Measurements from ENCODE around the gene OR4F6.
"Not testable (repeated sequence)": the region's sequence is repeated elsewhere in the genome, so short reads cannot be mapped to it uniquely, and the experiment has no call there.

Gene OR4F6

DNA sequence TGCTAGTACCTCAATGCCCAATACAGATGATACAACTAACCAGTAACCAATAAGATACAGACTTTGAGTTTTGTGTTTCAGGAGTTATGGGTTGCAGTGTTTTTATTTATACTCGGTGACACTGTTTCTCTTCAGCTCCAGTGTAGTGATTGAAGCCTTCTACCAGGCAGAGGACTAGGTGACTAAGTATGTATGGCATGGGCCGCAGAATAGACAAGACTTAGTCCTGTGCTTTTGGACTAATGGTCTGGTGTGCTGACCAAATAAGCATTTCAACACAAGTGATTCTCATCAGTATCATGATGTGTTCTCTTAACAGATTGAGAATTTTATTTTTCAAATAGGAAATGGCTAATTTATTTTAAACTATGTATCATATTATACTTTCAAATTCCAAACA is 15.3 kb upstream of the OR4F6 start:
- H3K27me3 Mint-ChIP-seq: peaks cover 27% of the 10 kb centered on the region
- not testable (repeated sequence) for H3K4me3 Mint-ChIP-seq; ATAC-seq (replicated peaks; ENCODE audit: extremely low read depth, poor library complexity, severe bottlenecking); H3K4me1 Mint-ChIP-seq; H3K36me3 Mint-ChIP-seq (ENCODE audit: insufficient read depth); DNase-seq (ENCODE audit: low spot score in 2 of 2); H3K9me3 Mint-ChIP-seq; H3K27ac Mint-ChIP-seq (ENCODE audit: low read depth)

DNA sequence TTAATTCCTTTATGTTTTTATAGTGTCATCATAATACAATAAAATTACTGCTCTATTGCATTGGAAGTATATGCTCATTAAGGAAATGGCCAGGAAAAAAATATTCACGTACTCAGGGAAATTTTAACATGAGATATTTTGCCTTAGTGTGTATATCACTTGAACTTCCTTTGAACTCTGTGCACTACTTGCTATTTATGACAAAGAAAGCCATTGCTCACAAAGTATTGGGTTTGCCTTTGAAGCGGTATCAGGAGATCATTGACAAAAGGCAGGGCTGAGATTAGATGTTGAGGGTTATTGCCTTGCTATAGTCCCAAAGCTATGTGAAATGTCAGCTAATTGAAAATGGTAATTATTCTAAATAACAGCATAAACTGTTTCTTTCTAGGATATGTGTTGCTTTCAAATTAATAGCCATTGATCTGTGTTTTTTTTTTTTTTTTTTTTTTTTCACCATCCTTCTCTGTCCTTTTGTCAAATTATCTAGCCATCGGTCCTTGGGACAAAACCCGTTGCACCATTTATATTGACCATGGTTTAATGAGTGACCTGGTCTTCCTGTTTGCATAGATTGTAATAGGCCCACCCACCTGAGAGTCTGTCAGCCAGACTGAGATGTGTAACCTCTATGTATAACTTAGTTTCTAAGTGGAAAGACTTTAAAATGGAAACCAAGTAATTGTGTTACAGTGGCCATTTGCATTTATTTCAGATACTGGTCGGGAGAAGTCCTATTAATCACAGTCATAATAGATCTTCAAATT is 14.6 kb upstream of the OR4F6 start:
- not testable (repeated sequence) for H3K27ac Mint-ChIP-seq (ENCODE audit: low read depth); ATAC-seq (replicated peaks; ENCODE audit: extremely low read depth, poor library complexity, severe bottlenecking); DNase-seq (ENCODE audit: low spot score in 2 of 2); H3K36me3 Mint-ChIP-seq (ENCODE audit: insufficient read depth); H3K4me3 Mint-ChIP-seq; H3K9me3 Mint-ChIP-seq; H3K4me1 Mint-ChIP-seq
- peaks cover 21% of the 10 kb centered on the region for H3K27me3 Mint-ChIP-seq

DNA sequence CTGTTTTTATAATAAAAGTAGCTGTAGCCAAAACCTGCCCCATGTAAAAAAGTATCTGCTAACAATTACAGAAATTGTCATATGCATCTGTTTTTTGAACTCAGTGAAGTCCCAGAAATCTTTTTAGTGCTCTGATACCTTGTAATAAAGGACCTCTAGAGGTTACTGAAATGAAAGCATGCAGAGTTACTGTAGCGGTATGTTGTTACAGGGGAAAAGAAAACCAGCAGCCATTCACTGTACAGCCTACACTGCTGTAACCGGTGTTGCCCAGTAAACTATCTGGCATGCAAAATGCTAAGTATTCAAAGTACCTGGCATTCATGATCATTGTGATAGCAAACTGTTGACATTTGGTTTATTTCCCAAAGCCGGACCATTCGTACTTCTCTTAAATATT is 12.6 kb upstream of the OR4F6 start:
- ATAC-seq (replicated peaks; ENCODE audit: extremely low read depth, poor library complexity, severe bottlenecking); H3K4me3 Mint-ChIP-seq; H3K9me3 Mint-ChIP-seq; H3K36me3 Mint-ChIP-seq (ENCODE audit: insufficient read depth); DNase-seq (ENCODE audit: low spot score in 2 of 2); H3K27ac Mint-ChIP-seq (ENCODE audit: low read depth); H3K4me1 Mint-ChIP-seq: not testable (repeated sequence)
- peaks cover 15% of the 10 kb centered on the region for H3K27me3 Mint-ChIP-seq

DNA sequence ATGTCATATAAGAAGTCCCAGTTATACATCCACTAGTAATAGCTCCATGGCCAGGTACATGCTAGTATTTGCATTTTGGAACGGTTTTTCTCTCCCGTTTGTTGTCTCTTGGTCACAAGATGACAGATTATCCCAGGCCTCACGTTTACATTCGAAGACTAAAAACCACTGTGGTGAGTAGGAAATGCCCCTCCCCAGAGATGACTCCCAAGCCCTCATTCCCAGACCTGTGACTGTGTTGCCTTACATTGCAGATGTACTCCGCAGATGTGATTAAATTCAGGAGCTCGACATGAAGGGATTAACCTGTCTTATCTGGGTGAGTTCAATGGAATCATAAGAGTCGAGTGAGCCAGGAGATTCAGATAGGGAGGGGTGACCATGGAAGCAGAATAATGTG is 9.3 kb upstream of the OR4F6 start:
- not testable (repeated sequence) for H3K4me1 Mint-ChIP-seq

GRCh38 chr15:101795455-101795854 is 7.9 kb upstream of the OR4F6 start:
- Mint-ChIP-seq H3K4me3 (no peak overlapping the region), H3K27me3 (peaks cover 39% of the 10 kb centered on the region), H3K9me3 (no peaks in the 10 kb centered on the region), H3K27ac (ENCODE audit: low read depth) (no peak overlapping the region), H3K36me3 (ENCODE audit: insufficient read depth) (no peaks in the 10 kb centered on the region), H3K4me1 (no peaks in the 10 kb centered on the region)
- DNase-seq (ENCODE audit: low spot score in 2 of 2): no peak
- ATAC-seq (replicated peaks; ENCODE audit: extremely low read depth, poor library complexity, severe bottlenecking): no peak

More for the DNA sequence above, 9.3 kb upstream of the OR4F6 start:
- H3K9me3 Mint-ChIP-seq; H3K36me3 Mint-ChIP-seq (ENCODE audit: insufficient read depth); DNase-seq (ENCODE audit: low spot score in 2 of 2); H3K27ac Mint-ChIP-seq (ENCODE audit: low read depth); ATAC-seq (replicated peaks; ENCODE audit: extremely low read depth, poor library complexity, severe bottlenecking); H3K4me3 Mint-ChIP-seq: not testable (repeated sequence)
- peaks cover 39% of the 10 kb centered on the region for H3K27me3 Mint-ChIP-seq

GRCh38 chr15:101799665-101800064 is 3.6 kb upstream of the OR4F6 start:
- no peak for ATAC-seq (replicated peaks; ENCODE audit: extremely low read depth, poor library complexity, severe bottlenecking)
- H3K4me1 Mint-ChIP-seq: no peaks in the 10 kb centered on the region
- H3K9me3 Mint-ChIP-seq: no peaks in the 10 kb centered on the region
- no peak overlapping the region for H3K4me3 Mint-ChIP-seq
- no peak overlapping the region for H3K27ac Mint-ChIP-seq (ENCODE audit: low read depth)
- H3K36me3 Mint-ChIP-seq (ENCODE audit: insufficient read depth): no peaks in the 10 kb centered on the region
- H3K27me3 Mint-ChIP-seq: peaks cover 55% of the 10 kb centered on the region
- DNase-seq (ENCODE audit: low spot score in 2 of 2): no peak

DNA sequence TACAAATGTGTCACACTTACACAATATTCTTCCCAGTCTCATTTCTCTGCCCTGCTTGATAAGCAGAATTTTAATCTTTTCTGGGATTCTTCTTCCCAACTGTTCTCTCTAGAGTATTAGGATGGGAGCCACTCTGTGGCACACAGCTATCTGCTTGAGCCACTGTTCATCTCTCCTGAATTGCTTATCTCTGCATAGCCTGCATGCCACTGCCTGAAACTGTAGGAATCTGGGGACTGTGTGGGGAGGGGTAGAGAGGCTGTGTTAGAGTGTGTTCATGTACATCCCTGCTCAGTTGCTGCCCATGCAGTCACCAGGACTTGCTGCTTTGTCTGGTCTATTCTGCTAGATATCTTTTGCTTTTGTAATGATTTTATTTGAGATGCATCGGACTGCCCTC is 2.3 kb upstream of the OR4F6 start:
- no peak overlapping the region for H3K4me3 Mint-ChIP-seq
- ATAC-seq (replicated peaks; ENCODE audit: extremely low read depth, poor library complexity, severe bottlenecking): no peak
- H3K4me1 Mint-ChIP-seq: no peaks in the 10 kb centered on the region
- H3K27ac Mint-ChIP-seq (ENCODE audit: low read depth): no peak overlapping the region
- H3K27me3 Mint-ChIP-seq: peaks cover 57% of the 10 kb centered on the region
- H3K36me3 Mint-ChIP-seq (ENCODE audit: insufficient read depth): no peaks in the 10 kb centered on the region
- H3K9me3 Mint-ChIP-seq: peaks cover 2% of the 10 kb centered on the region
- DNase-seq (ENCODE audit: low spot score in 2 of 2): no peak

DNA sequence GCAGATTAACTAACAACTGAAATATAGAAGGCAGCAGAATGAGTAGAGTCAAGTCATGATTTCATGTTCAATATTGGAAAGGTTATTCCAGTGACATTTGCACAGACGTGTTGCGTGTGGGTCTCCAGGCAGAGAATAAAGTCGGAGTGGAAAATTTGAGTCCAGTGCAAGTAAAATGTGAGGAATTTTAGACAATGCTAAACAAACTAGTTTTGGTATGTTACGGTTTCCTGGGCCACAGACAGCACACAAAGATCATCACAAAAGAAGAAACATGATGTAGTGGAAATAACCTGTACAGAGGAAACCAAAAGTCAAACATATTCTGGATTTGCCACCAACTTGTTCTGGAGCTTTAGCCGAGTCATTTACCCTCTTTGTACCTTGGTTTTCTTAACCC is 367 bp downstream of the OR4F6 start:
- Mint-ChIP-seq H3K27me3 (peaks cover 48% of the 10 kb centered on the region), H3K4me1 (no peaks in the 10 kb centered on the region), H3K4me3 (no peak overlapping the region), H3K27ac (ENCODE audit: low read depth) (no peak overlapping the region), H3K9me3 (peaks cover 6% of the 10 kb centered on the region), H3K36me3 (ENCODE audit: insufficient read depth) (no peaks in the 10 kb centered on the region)
- DNase-seq (ENCODE audit: low spot score in 2 of 2) (no peak), ATAC-seq (replicated peaks; ENCODE audit: extremely low read depth, poor library complexity, severe bottlenecking) (no peak)

DNA sequence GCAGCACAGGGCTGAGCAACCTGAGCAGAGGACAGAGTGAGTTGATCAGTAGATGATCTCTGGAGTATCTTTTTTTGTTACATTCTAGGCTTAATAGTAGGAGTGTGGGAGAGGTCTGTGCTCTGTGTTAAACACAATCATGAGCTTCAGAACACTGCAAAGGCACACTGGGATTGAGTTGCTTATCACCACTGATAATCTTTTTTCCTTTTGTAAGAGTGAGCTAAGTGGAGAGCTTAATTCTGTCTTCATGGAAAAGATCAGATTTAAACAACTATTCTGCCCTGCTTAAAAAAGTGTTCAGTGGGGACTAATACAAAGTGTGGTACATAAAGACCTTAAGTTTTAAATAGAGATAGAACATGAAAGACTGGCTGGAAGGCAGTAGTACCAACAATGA is 1.1 kb downstream of the OR4F6 start:
- no peaks in the 10 kb centered on the region for H3K36me3 Mint-ChIP-seq (ENCODE audit: insufficient read depth)
- no peak for DNase-seq (ENCODE audit: low spot score in 2 of 2)
- no peak overlapping the region for H3K4me3 Mint-ChIP-seq
- ATAC-seq (replicated peaks; ENCODE audit: extremely low read depth, poor library complexity, severe bottlenecking): no peak
- no peak overlapping the region for H3K27ac Mint-ChIP-seq (ENCODE audit: low read depth)
- H3K27me3 Mint-ChIP-seq: peaks cover 49% of the 10 kb centered on the region
- H3K9me3 Mint-ChIP-seq: peaks cover 6% of the 10 kb centered on the region
- no peaks in the 10 kb centered on the region for H3K4me1 Mint-ChIP-seq

GRCh38 chr15:101804941-101805340 is 1.6 kb downstream of the OR4F6 start:
- no peak for ATAC-seq (replicated peaks; ENCODE audit: extremely low read depth, poor library complexity, severe bottlenecking)
- Mint-ChIP-seq H3K27ac (ENCODE audit: low read depth) (no peak overlapping the region), H3K36me3 (ENCODE audit: insufficient read depth) (no peaks in the 10 kb centered on the region), H3K4me1 (no peaks in the 10 kb centered on the region), H3K27me3 (peaks cover 55% of the 10 kb centered on the region), H3K9me3 (peaks cover 6% of the 10 kb centered on the region), H3K4me3 (no peak overlapping the region)
- DNase-seq (ENCODE audit: low spot score in 2 of 2): no peak

DNA sequence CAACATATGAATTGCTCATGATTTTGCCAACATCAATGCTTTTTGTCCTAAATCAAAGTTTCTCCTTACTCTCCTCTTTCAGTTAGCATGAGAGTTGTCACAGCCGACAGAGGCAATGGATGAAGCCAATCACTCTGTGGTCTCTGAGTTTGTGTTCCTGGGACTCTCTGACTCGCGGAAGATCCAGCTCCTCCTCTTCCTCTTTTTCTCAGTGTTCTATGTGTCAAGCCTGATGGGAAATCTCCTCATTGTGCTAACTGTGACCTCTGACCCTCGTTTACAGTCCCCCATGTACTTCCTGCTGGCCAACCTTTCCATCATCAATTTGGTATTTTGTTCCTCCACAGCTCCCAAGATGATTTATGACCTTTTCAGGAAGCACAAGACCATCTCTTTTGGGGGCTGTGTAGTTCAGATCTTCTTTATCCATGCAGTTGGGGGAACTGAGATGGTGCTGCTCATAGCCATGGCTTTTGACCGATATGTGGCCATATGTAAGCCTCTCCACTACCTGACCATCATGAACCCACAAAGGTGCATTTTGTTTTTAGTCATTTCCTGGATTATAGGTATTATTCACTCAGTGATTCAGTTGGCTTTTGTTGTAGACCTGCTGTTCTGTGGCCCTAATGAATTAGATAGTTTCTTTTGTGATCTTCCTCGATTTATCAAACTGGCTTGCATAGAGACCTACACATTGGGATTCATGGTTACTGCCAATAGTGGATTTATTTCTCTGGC is 2.5 kb downstream of the OR4F6 start:
- Mint-ChIP-seq H3K4me1 (no peaks in the 10 kb centered on the region), H3K27me3 (peaks cover 63% of the 10 kb centered on the region), H3K27ac (ENCODE audit: low read depth) (no peak overlapping the region), H3K4me3 (no peak overlapping the region), H3K9me3 (peaks cover 6% of the 10 kb centered on the region), H3K36me3 (ENCODE audit: insufficient read depth) (no peaks in the 10 kb centered on the region)
- no peak for ATAC-seq (replicated peaks; ENCODE audit: extremely low read depth, poor library complexity, severe bottlenecking)
- DNase-seq (ENCODE audit: low spot score in 2 of 2): no peak

- Mint-ChIP-seq H3K4me1 (no peaks in the 10 kb centered on the region), H3K27ac (ENCODE audit: low read depth) (no peak overlapping the region), H3K4me3 (no peak overlapping the region), H3K36me3 (ENCODE audit: insufficient read depth) (no peaks in the 10 kb centered on the region), H3K9me3 (peaks cover 6% of the 10 kb centered on the region), H3K27me3 (peaks cover 80% of the 10 kb centered on the region)
- ATAC-seq (replicated peaks; ENCODE audit: extremely low read depth, poor library complexity, severe bottlenecking) (no peak), DNase-seq (ENCODE audit: low spot score in 2 of 2) (no peak)
Observed at GRCh38 chr15:101807345-101807945, 4.1 kb downstream of the OR4F6 start.

DNA sequence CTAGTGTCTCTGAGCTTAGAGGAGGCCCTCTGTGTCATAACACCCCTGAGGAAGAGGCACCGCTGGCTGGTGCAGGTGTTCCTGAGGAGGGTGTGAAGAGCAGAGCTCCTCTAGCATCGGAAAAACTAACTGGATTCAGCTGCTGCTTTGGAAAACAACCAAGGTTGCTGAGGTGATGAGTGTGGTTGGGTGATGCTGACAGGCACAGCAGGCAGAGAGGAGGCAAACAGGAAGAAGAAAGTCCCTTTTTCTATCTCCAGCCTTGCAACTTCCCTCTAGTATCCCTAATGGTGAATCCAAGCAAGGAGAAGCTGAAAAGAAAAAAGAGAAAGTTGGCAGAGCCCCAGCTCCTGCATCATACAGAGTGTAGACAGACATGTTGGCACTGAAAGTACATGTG is 4.9 kb downstream of the OR4F6 start:
- Mint-ChIP-seq H3K27ac (ENCODE audit: low read depth) (no peak overlapping the region), H3K27me3 (peaks cover 82% of the 10 kb centered on the region), H3K4me3 (no peak overlapping the region), H3K9me3 (peaks cover 6% of the 10 kb centered on the region), H3K36me3 (ENCODE audit: insufficient read depth) (no peaks in the 10 kb centered on the region), H3K4me1 (no peaks in the 10 kb centered on the region)
- no peak for ATAC-seq (replicated peaks; ENCODE audit: extremely low read depth, poor library complexity, severe bottlenecking)
- no peak for DNase-seq (ENCODE audit: low spot score in 2 of 2)
